Right lobe of liver (tissue), 4 donors: ENCODE results near the gene TMEM51.

Experiments
- CTCF ChIP-seq, 4 donors: fragments of 200-600 bp in 3 of 4; fragments of 450-650 bp in 1 of 4; IDR thresholded peaks; one replicate each; pipeline versions ENCODE4 v1.5.1 to v1.8.0; 2016 to 2022; ENCODE audit warnings: antibody characterized with exemption in 4 of 4, mild to moderate bottlenecking in 2 of 4
- POLR2A ChIP-seq: fragments of 450-650 bp; IDR thresholded peaks from one replicate; pipeline ENCODE4 v1.6.1; 2017; ENCODE audit warnings: antibody characterized with exemption, mild to moderate bottlenecking
- donor health status: DM: no; HTN: no; CAD: no.
- donor health status: DM: no; HTN: no; CAD: no.
- donor health status: DM: no; HTN: yes; CAD: no.

- TF ChIP-seq CTCF (IDR thresholded peaks at IDR 0.05) (no peak), POLR2A (no peak)
These were observed 38.7 kb upstream of the TMEM51 start for GRCh38 chr1:15114884-15115283.
